ENCODE data around the gene PASK.

DNA sequence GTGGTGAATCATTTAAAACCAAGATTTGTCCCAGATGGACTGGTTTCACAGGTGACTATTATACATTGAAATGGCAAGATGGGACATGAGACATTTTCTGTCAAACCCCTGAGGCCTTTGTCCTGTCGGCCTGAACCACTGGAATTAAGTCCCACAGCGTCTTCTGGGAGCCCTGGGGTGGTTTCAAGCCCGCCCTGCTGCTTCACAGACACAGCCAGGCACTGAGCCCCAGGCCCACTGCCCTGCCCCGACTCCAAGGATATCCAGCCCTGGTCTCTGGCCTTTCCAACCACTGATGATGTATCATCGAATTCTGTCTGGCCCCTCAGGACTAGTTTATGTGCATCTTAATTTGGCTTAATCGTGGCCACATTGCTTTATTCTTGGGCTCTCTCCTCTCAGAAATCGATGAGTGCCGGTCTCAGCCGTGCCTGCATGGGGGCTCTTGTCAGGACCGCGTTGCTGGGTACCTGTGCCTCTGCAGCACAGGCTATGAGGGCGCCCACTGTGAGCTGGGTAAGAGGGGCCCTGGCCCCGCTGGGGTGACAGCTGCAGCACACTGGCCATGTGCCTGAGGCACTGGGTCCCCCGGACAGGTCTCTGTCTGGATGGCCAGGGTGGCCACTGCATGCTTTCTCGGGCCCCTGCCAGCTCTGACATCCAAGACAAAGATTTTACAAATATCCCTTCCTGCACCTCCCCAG is 86.7 kb downstream of the PASK start:
- TF ChIP-seq, protein P1, sequence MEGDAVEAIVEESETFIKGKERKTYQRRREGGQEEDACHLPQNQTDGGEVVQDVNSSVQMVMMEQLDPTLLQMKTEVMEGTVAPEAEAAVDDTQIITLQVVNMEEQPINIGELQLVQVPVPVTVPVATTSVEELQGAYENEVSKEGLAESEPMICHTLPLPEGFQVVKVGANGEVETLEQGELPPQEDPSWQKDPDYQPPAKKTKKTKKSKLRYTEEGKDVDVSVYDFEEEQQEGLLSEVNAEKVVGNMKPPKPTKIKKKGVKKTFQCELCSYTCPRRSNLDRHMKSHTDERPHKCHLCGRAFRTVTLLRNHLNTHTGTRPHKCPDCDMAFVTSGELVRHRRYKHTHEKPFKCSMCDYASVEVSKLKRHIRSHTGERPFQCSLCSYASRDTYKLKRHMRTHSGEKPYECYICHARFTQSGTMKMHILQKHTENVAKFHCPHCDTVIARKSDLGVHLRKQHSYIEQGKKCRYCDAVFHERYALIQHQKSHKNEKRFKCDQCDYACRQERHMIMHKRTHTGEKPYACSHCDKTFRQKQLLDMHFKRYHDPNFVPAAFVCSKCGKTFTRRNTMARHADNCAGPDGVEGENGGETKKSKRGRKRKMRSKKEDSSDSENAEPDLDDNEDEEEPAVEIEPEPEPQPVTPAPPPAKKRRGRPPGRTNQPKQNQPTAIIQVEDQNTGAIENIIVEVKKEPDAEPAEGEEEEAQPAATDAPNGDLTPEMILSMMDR (conservative IDR thresholded peaks at IDR 0.05; ENCODE audit: low read depth, low read length) = no peak
- TF ChIP-seq BHLHE40 (IDR thresholded peaks at IDR 0.05; ENCODE audit: low read depth, low read length) (no peak), POLR2A (IDR thresholded peaks at IDR 0.05; ENCODE audit: low read depth, low read length) (no peak), MAZ (IDR thresholded peaks at IDR 0.05; ENCODE audit: borderline replicate concordance, low read depth, low read length) (no peak), RAD21 (IDR thresholded peaks at IDR 0.05; ENCODE audit: low read length) (no peak), RFX5 (IDR thresholded peaks at IDR 0.05; ENCODE audit: low read depth, low read length) (no peak), ELK1 (IDR thresholded peaks at IDR 0.05; ENCODE audit: borderline replicate concordance, low read depth, low read length) (no peak), CEBPB (IDR thresholded peaks at IDR 0.05; ENCODE audit: low read depth, low read length) (no peak), MXI1 (IDR thresholded peaks at IDR 0.05; ENCODE audit: borderline replicate concordance, low read depth, low read length) (no peak), NFE2L2 (IDR thresholded peaks at IDR 0.05; ENCODE audit: low read depth, low read length) (no peak), SMC3 (IDR thresholded peaks at IDR 0.05; ENCODE audit: low read depth, low read length) (no peak), USF2 (IDR thresholded peaks at IDR 0.05; ENCODE audit: low read depth, low read length) (no peak), MAFK (IDR thresholded peaks at IDR 0.05; ENCODE audit: low read depth, low read length) (no peak)

Measured in IMR-90 (cell line).